GM12872 (cell line): ENCODE data around the gene ARPC1B.

Experiments
- TF ChIP-seq, protein P1 (sequence below): IDR thresholded peaks from 3 replicates; pipeline ENCODE4 v1.5.1; 2011; ENCODE audit warnings: low read depth, mild to moderate bottlenecking, low read length, moderate library complexity; ENCODE audit not compliant: insufficient read depth

The ARPC1B gene

GRCh38 chr7:99424932-99425730 is 50.6 kb downstream of the ARPC1B start:
- TF ChIP-seq, protein P1, sequence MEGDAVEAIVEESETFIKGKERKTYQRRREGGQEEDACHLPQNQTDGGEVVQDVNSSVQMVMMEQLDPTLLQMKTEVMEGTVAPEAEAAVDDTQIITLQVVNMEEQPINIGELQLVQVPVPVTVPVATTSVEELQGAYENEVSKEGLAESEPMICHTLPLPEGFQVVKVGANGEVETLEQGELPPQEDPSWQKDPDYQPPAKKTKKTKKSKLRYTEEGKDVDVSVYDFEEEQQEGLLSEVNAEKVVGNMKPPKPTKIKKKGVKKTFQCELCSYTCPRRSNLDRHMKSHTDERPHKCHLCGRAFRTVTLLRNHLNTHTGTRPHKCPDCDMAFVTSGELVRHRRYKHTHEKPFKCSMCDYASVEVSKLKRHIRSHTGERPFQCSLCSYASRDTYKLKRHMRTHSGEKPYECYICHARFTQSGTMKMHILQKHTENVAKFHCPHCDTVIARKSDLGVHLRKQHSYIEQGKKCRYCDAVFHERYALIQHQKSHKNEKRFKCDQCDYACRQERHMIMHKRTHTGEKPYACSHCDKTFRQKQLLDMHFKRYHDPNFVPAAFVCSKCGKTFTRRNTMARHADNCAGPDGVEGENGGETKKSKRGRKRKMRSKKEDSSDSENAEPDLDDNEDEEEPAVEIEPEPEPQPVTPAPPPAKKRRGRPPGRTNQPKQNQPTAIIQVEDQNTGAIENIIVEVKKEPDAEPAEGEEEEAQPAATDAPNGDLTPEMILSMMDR, result no peak

DNA sequence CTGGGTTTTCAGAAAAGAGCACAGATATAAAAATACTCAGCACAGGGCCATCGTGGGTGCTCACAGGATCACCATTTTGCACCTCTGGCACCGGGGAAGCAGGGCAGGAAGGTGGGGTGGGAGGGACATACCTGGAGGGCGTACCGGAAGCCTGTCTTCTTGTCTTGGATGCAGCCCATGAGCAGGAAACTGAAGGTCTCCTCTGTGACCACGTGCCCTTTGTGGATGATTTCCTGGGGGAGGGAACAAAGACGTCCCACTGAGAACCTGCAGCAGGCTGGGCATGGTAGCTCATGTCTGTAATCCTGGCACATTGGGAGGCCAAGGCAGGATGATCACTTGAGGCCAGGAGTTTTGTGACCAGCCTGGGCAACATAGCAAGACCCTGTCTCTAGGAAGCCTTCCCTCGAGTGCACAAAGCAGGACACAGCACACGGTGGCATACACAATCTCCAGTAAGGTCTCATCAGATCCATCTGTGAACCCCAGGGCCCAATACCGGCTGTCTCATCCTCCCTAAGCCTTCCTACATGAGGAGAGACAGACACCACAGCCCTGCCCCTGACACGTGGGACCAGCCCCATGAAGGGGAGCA is 54.5 kb downstream of the ARPC1B start:
- TF ChIP-seq, protein P1, result no peak

DNA sequence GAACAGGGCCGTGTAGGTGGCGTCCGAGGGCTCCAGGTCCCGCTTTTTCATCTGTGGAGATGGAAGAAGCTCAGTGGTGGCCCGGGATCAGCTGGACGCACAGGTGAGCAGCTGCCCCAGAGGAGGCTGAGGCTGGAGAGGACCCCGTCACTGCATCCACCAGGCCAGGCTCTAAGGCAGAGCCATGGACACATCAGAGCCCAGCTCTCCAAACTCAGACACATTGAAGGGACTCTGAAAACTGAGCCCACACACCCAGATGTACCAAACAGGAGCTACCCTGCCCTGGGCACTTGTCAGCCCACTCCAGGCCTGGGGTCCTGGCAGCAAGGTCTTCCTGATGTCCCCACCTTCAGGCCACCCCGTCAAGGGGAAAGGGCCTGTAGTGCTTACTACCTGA is 55.2 kb downstream of the ARPC1B start:
- TF ChIP-seq, protein P1, result no peak

DNA sequence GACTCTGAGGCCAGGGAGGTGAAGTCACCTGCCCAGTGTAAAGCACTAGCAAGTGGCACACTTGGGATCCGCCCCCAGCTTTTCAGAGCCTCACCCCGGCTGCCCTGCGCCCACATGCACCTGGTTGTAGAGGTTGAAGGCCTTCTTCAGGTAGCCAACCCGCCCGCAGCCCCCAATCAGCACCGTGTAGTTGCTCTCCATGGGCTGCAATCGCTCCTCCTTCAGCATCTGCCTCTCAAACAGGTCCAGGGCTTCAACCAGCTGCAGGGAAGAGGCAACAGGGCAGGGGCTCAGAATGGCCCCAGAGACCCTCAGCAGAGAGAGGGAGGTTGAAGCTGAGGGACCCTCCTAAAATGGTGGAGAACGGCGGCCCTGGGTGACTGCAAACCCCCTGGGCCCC is 58.6 kb downstream of the ARPC1B start:
- TF ChIP-seq, protein P1, result no peak

DNA sequence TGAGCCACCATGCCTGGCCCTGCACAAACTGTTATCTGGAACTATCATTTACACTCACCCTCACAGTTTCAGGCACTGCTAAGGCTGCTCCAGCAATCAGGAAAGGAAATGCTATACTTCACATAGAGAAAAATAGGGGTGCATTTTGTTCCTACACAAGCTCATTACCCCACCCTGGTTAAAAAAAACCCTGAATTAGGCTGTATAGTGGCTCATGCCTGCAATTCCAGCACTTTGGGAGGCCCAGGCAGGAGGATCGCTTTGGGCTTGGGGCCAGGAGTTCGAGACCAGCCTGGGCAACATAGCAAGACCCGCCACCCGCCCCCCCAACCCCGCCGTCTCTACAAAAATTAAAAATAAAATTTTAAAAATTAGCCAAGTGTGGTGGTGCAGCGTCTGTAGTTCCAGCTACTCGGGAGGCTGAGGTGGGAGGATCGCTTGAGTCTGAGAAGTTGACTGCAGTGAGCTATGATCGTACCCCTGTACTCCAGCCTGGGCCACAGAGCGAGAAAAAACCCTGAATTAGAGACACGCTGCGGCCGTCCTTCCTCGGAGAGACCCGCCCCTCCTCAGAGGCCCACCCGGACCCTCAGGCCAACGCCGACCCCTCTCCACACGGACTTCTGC is 63.5 kb downstream of the ARPC1B start:
- TF ChIP-seq, protein P1, result no peak

GRCh38 chr7:99438573-99439480 is 64.3 kb downstream of the ARPC1B start, which contains the start of the genes CPSF4 and PTCD1:
Gene CPSF4, plus strand, starts transcription at chr7:99438943. Its CDS starts 140 bp downstream, at chr7:99439083.
Gene PTCD1, minus strand, starts transcription at chr7:99438798. Its CDS starts 3,556 bp downstream, at chr7:99435242.
- TF ChIP-seq, protein P1, result no peak
